NOMO-1 treated with dmso at 0.1 percent for 144 hours (cell line): ENCODE measurements around the gene ARID4A.
"Not testable (repeated sequence)": the region's sequence is repeated elsewhere in the genome, so short reads cannot be mapped to it uniquely, and the experiment has no call there.

Source experiments
- DNase-seq: peaks from one replicate; lab custom pipeline; 2025; ENCODE audit not compliant: unreplicated experiment; lab: John Stamatoyannopoulos, UW

Gene ARID4A

GRCh38 chr14:58298477-58299400, at the start of gene ARID4A:
TSS of gene ARID4A (plus strand) at chr14:58298555. CDS start at chr14:58299855, 1,300 bp downstream.
- DNase-seq: no peak

GRCh38 chr14:58249611-58250010, 48.7 kb upstream of the ARID4A start:
- no peak for DNase-seq

- no peak for DNase-seq
Measured at GRCh38 chr14:58258156-58258555, 40.2 kb upstream of the ARID4A start.

- not testable (repeated sequence) for DNase-seq
Measured at GRCh38 chr14:58262005-58262404, 36.4 kb upstream of the ARID4A start.

DNA sequence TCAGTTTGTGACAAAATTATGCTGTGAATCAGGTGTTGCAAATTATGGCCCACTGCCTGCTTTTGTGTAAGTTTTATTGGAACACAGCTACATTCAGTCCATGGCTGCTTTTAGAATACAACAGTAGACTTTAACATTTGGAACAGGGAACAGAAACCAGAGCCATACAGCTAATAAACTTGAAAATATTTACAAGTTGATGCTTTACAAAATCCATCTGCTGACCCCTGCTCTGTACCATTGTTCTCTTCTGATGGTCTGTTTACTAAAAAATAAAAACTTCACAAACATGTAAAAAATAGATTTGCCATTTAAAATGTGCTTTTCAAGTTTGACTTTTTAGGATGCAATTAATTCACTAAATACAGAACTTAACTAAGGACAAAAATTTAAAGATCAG, 33.0 kb upstream of the ARID4A start:
- DNase-seq: no peak

GRCh38 chr14:58270628-58271027, 27.7 kb upstream of the ARID4A start:
- DNase-seq: no peak

- no peak for DNase-seq
Measured at GRCh38 chr14:58272588-58273372, 25.6 kb upstream of the ARID4A start.

GRCh38 chr14:58274881-58275280, 23.5 kb upstream of the ARID4A start:
- no peak for DNase-seq

DNA sequence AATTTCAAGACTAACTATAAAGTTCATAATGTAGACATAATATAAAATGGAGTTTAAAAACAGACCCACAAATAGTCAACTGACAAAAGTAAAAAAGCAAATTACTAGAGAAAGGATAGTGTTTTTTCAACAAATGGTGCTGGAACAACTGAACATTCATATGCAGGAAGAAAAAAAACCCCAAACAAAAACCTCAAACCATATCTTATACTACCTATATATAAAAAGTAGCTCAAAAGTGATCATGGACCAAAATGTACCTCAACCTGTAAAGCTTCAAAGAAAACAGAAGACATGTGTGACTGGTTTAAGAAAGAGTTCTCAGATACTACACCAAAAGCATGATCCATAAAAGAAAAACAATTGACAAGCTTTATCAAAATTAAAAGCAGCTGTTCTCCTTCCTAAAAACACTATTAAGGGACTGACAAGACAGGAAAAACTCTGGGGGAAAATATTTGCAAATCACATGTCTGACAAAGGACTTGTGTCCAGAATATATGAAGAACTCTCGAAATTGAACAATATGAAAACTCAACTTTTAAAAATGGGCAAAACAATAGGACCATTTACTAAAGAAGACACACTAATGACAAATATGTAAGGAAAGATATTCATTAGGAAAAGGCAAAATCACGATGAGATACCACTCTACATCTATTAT, 22.7 kb upstream of the ARID4A start:
- no peak for DNase-seq

DNA sequence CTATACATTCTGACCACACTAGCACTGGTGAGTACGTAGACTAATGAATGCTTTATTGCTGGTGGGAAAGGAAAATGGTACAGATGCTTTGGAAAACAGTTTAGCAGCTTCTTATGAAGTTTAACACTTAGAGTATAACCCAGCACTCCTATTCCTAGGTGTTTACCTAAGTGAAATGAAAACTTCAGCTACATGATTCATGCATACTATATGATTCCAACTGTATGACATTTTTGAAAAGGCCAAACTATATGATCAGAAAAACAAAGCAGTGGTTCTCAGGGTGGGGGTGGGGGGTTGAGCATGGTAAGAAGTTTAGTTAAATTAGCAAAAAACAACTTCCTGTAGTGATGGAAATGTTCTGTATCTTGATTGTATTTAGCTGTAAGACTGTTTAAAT, 22.1 kb upstream of the ARID4A start:
- no peak for DNase-seq

GRCh38 chr14:58278177-58278576, 20.2 kb upstream of the ARID4A start:
- no peak for DNase-seq

DNA sequence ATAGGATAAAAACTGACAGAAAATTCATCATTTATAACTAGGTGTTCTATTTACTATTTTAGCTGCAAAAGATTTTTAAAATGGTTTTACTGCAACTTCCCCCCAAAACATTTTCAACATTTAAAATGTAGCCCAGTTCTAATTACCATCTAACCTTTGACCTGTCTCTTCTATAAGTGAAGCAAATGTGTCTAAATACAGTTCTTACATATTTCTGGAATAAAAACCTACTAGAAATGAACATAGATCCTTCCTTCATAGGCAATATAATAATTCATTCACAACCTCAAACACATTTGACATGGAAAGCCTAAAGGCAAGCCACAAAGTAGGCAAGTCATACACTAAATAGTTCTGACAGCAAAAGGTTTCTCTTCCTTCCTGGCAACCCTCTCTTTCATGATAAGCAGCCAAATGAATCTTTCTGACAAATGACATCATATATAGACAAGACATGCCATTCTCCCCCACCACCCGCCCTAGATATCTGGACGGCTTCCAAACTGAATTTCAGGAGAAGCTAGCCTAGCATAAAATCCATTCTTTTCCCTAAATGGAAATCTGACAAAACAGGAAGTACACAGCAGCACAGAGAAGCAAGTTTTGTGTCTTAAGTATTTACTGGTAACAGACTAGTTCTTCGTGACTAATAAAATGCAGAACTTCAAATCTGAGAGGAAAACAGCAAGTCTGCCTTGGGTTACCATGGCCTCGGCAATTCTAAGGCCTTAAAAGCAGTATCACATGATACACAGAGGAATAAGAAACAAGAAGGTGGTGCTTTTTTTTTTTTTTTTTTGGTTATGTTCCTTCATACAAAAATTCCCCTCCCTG, 17.2 kb upstream of the ARID4A start:
- peak; percentile 27 for DNase-seq

GRCh38 chr14:58281969-58282368, 16.4 kb upstream of the ARID4A start:
- no peak for DNase-seq

DNA sequence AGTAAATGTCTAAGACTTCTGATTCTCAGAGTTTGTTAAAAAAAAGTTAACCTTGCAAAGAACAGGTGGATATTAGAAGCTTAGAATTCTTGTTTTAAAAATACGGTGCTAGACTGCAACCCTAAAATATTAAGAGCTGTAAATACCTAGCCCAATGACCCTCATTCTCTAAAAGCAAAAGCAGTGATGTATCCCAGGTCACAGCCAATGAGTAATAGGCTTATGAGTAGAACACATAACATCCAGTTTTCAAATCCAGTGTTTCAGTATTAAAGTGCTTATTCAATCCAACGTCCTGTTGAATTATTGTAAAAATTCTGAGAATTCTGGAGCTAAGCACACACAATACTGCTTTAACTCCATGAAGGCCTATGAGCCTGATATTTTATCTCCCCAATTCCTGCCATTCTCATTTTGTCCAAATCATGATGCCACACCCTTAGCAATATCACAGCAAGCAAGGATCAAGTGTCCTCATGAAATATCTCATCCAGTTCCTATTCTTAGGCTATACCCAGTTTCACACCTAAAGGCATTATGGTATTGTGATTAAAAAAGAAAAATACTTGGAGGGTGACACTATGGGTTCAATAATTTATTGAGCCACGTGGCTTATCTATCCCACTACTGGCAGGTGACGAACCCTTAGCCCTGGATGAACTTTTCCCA, 15.3 kb upstream of the ARID4A start:
- no peak for DNase-seq

- DNase-seq: no peak
Measured at GRCh38 chr14:58283730-58284129, 14.6 kb upstream of the ARID4A start.

GRCh38 chr14:58285132-58285531, 13.2 kb upstream of the ARID4A start:
- DNase-seq: no peak

GRCh38 chr14:58287607-58288042, 10.7 kb upstream of the ARID4A start:
- no peak for DNase-seq

GRCh38 chr14:58288106-58288792, 10.1 kb upstream of the ARID4A start:
- DNase-seq: no peak

DNA sequence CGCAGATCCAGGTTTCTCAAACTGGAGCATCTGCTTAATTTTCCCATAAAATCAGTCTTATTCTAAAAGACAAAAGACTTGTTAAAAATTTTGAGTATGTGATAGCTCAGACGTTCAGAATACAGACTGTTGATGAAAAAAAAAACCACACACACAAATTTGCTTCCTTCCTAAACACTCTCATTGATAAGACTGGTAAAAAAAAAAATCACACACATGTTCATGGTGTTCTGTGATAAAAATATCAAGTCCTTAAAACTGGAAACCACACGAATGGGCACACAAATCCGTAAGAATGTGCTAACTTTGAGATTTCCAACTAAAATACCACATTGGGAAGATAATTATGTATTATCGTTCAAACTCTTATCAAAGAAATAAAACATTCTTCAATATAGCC, 6.7 kb upstream of the ARID4A start:
- DNase-seq: no peak
